NOMO-1 treated with DMSO at 0.1 percent for 48 hours (cell line): ENCODE results near the gene MRPL16.
A peak's percentile ranks its signal among the peaks of the same experiment; 100 is the strongest.
"Not testable (repeated sequence)": the region's sequence is repeated elsewhere in the genome, so short reads cannot be mapped to it uniquely, and the experiment has no call there.

Experiments used
- DNase-seq: peaks from one replicate; lab custom pipeline; 2025; ENCODE audit not compliant: unreplicated experiment; lab: John Stamatoyannopoulos, UW

MRPL16 gene

DNA sequence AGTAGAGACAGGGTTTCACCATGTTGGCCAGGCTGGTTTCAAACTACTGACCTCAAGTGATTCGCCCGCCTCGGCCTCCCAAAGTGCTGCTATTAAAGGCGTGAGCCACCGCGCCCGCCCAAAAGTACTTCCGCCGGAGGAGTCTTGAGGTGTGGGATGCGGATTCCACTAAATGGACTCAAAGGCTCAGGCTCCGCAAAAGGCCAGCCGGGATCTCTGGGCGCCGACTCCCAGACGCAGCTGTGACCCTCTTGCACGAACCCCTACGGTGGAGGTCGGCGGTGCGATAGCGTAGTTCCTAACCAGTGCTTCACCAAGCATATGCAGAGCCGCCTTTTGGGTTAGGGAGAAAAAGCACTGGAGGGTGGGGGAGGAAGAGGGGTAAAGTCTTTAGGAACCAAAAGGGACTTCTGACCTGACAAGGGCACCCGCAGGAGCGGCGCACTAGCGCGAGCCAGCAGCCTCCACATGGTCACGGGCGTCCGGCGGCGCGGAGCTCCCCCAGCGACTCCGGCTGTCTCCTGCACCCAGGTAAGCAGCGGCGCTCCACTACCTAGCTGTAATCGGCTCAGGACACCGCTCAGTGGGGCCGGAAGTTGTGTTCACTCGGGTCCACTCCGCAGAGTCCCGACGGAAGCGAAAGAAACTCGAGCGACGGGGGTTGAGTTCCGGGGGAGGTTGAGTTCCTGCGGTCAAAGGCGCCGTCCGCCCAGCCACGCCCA is at the start of gene MRPL16:
Gene MRPL16 (minus strand): TSS at position 590 of the 722 bp plus-strand sequence. CDS start 120 bp downstream, at position 470.
- peak; percentile 92 for DNase-seq

DNA sequence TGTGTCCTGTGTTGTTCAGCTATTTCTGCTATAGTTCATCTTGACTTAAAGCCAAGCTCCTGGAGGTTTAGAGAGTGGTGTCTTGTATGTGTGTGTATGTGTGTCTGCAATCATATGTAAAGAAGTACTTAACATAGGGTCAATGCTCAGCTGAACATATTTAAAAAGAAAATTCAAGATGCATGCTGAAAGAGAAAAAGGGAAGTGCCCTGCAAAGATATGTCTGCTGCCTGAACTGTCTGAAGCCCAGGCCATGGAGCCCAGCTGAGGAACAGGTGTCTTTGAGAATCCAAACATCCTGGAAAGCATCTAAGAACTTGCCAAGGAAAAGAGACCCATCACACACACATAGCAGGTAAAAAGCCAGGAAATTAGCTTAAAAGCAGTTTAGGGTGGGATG is 49.1 kb upstream of the MRPL16 start:
- DNase-seq = no peak

DNA sequence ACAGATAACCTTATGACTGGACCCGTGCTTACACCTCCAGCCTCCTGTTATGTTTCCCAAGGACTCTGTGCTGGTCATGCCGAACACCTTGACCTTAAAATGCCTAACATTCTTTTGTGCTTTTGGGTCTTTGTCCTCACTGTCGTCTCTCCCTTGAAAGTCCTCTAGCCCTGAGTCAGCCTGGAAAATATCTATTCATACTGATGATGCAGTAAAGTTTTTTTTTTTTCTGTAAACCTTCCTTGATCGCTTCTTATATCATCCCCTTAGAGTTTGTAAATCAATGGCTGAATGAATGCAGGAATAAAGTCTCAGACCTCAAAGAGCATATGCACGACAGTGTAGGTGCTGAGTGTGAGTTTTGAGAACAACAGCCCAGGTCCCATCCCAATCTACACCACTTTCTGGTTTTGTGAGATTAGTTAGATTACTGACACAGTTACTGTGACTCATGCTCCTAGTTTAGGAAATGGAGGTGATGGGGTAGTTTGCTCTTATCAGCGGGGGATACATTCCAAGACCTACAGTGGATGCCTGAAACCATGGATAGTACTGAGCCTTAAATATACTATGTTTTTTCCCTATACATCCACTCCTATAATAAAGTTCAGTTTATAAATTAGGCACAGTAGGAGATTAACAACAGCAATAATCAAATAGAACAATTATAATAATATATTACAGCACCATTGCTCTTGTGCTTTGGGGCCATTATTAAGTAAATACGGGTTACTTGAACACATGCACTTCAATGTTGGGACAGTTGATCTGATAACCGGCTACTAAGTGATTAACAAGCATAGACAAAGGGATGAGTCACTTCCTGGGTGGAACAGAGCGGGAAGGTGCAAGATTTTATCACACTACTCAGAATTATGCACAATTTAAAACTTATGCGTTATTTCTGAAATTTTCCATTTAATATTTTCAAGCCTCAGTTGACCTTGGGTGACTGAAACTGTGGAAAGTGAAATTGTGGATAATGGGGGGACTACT is 47.2 kb upstream of the MRPL16 start:
- no peak for DNase-seq

DNA sequence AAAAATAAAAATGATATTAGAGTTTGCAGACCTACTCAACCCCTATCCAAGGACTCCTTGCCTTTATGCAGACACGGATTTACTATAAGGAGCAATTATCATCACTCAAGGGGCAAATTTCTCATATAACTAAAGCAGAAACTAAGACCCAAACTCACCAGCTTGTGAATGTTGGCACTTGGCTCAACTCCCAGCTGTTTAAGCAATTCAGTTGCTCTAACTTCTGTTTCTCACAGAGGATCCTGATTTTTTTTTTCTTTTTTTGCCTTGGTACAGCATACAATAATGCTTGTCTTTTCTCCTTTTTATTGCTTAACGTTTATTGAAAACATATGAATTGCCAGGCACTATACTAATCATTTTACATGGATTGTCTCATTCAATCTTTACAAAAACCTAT is 44.3 kb upstream of the MRPL16 start:
- no peak for DNase-seq

DNA sequence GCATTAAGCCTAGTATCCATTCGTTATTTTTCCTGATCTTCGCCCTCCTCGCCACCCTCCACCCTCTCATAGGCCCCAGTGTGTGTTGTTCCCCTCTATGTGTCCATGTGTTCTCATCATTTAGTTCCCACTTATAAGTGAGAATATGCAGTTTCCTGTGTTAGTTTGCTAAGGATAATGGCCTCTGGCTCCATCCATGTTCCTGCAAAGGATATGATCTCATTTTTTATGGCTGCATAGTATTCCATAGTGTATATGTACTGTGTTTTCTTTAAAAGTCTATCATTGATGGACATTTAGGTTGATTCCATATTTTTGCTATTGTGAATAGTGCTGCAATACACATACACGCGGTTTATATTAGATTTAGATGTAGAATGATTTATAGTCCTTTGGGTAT is 40.8 kb upstream of the MRPL16 start:
- DNase-seq = not testable (repeated sequence)

DNA sequence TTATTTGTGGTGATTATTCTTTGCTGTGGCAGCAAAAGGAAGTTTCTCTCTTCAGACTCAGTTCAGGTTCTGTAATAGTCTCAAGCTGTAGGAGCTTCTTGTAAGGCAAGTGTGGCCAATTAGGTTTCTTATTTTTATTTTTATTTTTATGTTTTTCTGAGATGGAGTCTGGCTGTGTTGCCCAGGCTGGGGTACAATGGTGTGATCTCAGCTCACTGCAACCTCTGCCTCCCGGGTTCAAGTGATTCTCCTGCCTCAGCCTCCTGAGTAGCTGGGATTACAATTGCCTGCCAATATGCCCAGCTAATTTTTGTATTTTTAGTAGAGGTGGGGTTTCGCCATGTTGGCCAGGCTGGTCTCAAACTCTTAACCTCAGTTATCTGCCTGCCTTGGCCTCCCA is 39.0 kb upstream of the MRPL16 start:
- not testable (repeated sequence) for DNase-seq

DNA sequence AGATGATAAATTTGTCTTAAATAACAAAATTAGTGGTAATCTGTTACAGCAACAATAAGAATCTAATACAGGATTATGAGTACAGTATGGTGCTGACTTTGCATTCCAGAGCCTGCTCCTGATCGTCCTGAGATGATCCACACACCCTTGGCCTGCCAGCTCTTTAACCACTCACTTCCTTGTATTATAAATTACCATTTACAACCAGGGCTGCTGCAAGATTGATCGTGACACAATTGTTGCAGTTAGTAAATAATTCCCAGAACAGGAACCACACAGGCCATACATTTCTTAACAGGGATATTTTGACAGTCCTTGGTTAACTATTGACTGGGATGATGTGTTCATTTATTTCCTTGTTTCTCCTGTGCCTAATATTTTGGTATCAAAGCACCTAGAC is 38.6 kb upstream of the MRPL16 start:
- peak; percentile 22 for DNase-seq

DNA sequence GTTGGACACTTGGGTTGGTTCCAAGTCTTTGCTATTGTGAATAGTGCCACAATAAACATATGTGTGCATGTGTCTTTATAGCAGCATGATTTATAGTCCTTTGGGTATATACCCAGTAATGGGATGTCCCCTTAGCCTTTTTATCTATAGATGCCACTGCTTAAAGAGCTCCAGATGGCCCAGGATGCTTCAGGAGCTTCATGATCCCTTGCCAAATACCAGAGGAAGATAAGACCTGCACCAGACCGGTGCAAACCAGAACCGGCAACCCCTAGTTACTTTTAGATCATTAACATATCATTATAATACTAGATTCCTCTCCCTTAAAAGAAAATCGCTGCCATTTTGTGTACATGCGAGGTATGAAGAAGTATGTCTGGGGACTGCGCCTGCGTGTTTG is 37.9 kb upstream of the MRPL16 start:
- not testable (repeated sequence) for DNase-seq

DNA sequence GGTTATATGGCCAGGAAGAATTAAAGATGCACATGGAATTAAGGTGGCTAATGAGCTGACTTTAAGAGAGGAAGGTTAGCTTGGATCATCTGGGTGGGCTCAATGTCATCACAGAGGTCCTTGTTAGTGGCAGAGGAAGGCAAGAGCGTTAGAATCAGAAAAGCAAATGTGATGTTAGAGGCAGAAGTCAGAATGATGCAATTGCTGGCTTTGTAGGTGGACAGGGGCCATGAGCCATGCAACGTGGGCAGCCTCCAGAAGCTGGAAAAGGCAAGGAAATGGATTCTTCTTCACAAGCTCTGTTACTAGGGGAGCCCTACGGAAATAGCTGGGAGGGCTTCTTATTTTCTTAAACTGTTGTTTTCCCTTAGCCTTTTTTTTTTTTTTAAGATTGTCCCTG is 37.0 kb upstream of the MRPL16 start:
- no peak for DNase-seq

DNA sequence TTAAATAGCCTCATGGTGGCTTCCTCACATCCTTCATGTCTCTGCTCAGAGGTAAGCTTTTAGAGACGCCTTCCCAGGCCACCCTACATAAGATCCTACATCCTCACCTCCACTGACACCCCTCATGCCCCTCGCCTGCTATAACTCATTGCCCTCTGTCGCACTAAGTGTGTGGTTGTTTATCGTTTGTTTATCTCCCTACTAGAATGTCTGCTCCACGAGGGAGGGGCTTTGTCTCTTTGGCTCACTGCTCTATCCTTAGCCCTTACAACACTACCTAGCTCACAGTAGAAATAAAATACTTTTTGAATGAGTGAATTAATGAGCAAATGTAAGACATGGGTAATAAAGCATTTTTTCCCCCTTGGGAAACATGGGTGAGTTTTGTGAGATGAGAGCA is 36.0 kb upstream of the MRPL16 start:
- no peak for DNase-seq

DNA sequence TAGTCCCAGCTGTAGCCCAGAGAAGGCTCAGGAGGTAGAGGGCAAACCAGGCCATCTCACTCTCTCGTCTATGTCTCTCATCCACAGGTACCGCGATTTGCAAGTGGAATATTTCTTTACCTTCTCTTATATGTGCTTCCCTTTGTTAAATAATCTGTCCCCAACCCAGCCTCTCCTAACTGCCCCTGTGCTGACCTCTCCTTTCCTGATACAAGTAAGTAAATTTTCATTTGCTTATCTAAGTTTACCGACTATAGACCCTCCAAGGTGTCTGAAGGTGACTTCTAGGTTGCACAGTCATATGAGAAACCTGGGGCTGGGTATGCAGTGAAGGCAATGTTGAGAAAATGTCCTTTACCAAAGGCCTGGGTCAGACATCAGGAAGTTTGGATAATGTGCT is 34.8 kb upstream of the MRPL16 start, which contains the start of gene CBLIF:
Gene CBLIF (minus strand): TSS at position 101 of the 400 bp plus-strand sequence. CDS start 46 bp downstream, at position 55.
- DNase-seq = no peak

DNA sequence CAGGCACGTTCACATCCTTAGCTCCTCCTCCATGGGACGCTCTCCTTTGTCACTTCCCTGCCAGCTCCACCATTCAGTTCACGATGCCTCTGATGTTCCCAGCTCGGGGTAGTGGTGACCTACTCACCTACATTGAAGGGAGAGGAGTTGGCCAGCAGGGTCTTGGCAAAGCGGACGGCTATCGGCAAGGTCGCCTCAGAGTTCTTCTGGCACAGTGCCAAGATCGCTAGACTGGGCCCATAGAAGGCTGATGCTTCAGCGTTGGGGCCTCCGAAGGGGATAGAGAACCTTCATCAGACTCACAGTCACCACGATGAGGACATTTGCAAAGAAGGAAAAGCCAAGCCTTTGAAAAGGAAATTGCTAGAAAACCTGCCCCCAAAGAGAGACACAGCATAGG is 31.7 kb upstream of the MRPL16 start:
- DNase-seq = no peak

DNA sequence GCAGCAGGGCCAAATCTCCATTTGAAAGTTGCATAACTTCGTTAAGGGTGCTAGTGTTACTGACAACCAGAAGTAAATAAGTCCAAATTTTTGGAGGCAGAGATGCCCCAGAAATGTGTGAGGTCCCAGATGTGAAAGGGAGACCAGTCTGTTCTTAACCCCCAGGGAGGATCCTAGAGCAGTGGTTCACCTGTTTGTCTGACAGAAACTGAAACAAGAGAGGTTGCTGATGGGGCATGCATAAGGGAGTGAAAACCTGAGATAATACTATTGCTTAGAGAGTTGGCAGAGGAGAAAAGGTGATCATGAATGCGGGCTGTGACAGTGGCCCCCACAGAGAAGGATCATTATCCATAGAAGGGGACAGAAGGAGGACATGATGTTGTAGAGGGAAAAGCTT is 30.9 kb upstream of the MRPL16 start:
- DNase-seq = no peak

DNA sequence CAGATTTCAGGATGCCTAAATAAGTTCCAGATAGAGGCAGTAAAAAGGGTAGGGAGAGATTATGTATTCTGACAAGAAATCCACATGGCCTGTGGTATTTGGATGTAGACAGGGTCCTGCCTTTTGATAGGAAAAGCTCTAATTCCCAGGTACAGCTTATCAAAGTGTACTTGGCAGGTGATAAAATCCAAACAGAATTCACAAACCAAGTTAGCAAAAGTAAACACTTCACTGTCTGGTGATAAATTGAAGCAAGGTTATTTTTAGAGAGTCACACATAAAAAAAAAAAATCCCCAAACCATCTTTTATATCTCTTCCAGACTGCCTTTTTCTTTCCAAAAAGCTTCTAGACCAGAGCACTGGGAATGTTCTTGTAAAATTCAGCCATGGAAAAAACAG is 29.0 kb upstream of the MRPL16 start:
- DNase-seq = no peak

DNA sequence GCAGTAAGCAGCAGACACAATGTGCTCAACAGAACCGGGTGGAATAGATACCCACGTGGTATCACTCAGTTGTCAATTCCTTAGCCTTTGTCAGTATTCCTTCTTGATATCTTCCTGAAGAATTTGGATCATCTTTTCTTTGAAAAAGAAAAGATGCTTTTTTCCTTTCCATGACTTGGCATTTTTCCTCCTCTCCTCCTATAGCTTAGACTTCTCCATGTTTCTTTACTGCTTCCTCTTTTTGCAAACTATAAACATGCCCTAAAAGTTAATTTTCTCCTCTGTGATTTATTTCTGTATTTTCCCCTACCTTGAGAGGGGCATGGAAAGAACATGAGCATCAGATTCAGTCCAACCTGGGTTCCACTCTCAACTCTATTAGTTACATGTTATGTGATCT is 23.0 kb upstream of the MRPL16 start:
- DNase-seq = peak; percentile 40

DNA sequence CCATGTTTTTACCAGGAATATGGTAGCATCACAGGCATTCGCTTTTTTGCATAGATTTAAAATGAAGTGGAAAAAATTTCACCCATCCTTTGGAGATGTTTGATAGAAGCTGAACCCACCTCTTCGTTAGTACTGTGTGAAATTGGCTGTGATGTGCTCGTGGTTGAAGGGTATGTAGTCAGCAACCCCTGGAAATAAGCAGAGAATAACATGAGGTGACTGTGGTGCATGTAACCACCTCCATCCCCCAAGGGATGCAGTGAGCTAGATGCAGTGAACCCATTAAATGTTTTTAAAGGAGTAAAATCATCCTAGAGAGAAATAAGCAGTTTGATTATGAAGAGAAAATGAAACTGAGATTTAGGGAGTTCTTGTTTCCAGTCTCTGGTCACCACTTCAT is 18.8 kb upstream of the MRPL16 start:
- peak; percentile 40 for DNase-seq

DNA sequence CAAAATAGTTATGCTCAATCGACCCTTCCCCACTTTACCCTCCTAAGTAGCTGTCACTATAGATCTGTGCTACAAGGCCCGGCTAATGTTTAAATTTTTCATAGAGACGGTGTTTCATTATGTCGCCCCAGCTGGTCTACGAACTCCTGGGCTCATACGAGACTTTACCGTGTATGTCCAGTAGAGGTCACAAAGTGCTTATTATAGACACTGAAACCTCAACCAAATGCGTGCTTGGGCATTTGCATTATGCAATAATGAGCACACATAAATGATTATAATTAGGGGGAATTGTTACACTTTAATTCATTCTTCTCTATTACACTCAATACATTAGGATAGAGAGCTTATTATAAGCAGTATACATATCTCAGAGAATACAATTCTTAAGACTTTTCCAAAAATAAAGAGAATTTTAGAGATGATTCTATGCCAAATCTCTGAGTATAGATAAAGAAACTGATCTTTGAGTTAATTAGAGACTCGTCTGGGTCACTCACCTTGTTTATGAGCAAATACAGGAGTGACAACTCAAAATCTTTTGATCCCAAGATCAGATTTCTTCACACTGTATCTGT is 12.5 kb upstream of the MRPL16 start:
- peak; percentile 85 for DNase-seq

DNA sequence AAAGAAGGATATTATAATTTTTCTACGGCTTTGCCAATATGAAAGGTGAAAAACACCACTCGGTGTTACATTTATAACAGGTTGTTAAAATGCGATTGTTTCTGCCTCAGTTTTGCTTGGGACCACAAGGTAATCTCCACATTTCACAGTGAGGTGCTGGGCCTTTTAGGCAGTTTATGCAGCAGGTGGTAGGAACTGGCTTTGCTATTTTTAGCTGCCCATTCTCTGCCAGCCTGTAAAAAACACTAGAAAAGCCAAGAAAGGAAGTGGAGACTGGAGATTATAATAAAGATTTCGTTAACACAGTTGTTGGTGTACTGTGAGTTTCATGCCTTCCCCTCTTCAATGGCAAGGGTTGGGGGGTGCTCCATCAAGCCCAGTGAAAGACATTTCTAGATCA is 8.0 kb upstream of the MRPL16 start:
- DNase-seq = peak; percentile 64

DNA sequence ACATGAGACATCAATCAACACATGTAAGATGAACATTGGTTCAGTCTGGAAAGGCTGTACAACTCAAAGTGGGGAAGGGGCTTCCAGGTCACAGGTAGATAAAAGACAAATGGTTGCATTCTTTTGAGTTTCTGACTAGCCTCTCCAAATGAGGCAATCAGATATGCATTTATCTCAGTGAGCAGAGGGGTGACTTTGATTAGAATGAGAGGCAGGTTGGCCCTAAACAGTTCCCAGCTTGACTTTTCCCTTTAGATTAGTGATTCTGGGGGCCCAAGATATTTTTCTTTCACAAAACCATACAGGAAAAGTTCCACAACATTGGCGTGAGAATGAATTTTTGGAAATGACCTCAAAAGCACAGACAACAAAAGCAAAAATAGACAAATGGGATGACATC is 5.9 kb upstream of the MRPL16 start:
- DNase-seq = not testable (repeated sequence)

DNA sequence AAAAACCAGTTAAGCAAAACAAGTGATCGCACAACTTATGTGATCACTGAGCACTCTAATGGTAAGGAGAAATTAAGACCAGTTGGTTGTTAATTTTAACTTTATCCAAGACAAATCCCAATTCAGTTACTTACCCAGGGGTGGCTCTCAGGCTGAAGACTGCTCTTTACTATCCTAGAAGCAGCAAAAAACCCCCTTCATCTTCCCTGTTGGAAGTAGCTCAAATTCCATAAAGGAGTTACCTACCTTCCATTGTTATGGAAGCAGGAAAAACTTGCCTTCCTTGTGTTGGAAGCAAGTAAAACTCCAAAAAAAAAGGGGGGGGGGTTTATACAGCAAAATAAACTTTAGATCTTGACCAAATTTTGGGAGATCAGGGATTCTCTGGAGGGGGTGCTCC is 5.2 kb upstream of the MRPL16 start:
- DNase-seq = no peak

DNA sequence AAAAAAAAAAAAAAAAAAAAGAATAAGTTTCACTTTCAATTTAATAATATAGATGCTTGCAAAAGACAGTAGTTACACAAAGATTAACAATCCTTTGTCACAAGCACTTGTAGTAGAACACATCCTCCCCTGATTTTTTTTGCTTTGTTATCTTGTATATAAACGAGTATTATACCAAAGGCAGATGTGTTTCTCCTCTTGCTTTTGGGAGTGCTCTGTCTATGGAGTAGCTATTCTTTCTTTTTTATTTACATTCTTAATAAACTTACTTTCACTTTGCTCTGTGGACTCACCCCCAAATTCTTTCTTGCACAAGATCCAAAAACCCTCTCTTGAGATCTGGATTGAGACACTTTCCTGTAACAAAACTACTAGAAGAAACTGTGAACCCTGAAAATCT is 3.4 kb upstream of the MRPL16 start:
- DNase-seq = peak; percentile 39

DNA sequence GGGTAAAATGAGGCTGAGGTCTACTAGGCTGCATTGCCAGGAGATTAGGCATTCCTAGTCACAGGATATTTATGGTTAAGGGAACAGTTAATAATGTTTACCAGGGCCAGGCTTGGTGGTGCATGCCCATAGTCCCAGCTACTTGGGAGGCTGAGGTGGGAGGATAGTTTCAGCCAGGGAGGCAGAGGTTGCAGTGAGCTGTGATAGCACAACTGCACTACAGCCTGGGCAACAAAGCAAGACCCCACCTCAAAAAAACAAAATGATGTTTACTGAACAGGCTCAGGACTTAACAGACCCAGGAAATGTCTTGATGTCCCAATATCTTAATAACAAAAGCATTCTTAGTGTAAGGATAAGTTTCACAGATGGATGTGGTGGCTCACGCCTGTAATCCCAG is 2.8 kb upstream of the MRPL16 start:
- DNase-seq = no peak
